ENCODE measurements around the gene UVRAG. TPM values are rescaled to one million over a fixed set of nuclear protein-coding genes. Genes with fewer than 3 reads are reported as not detected.

Gene UVRAG
- polyA plus RNA-seq, 6 donors from 2014 or later: 39.6 to 94.0 (median 70.8) TPM

GRCh38 chr11:76131671-76132631 is 316.9 kb downstream of the UVRAG start:
- ATAC-seq (ENCODE audit: low read depth in 2 of 2) (no peak), DNase-seq (no peak)
- H3K4me3 Mint-ChIP-seq: no peak overlapping the region
- no peaks in the 10 kb centered on the region for H3K9me3 Mint-ChIP-seq
- H3K4me1 Mint-ChIP-seq: peaks cover 5 to 11% (median 11%) of the 10 kb centered on the region in 3 donors
- H3K36me3 Mint-ChIP-seq: peaks cover 13 to 14% of the 10 kb centered on the region in 2 donors
- no peaks in the 10 kb centered on the region for H3K27me3 Mint-ChIP-seq
- H3K27ac Mint-ChIP-seq: peak overlapping the region in 3 of 6 donors; percentile 4 to 69 (median 54)

GRCh38 chr11:76134239-76134638 is 319.2 kb downstream of the UVRAG start:
- DNase-seq: no peak
- H3K9me3 Mint-ChIP-seq: no peaks in the 10 kb centered on the region
- ATAC-seq (ENCODE audit: low read depth in 2 of 2): no peak
- no peaks in the 10 kb centered on the region for H3K27me3 Mint-ChIP-seq
- H3K4me3 Mint-ChIP-seq: no peak overlapping the region
- H3K4me1 Mint-ChIP-seq: peaks cover 13 to 22% (median 17%) of the 10 kb centered on the region in 3 donors
- H3K36me3 Mint-ChIP-seq: peaks cover 10 to 12% of the 10 kb centered on the region in 2 donors
- H3K27ac Mint-ChIP-seq: peak overlapping the region in 1 of 6 donors; percentile 74

- DNase-seq (no peak), ATAC-seq (ENCODE audit: low read depth in 2 of 2) (no peak)
- H3K36me3 Mint-ChIP-seq: peaks cover 0 to 6% of the 10 kb centered on the region in 2 donors
- no peak overlapping the region for H3K4me3 Mint-ChIP-seq
- H3K27me3 Mint-ChIP-seq: no peaks in the 10 kb centered on the region
- peak overlapping the region in 1 of 6 donors; percentile 15 for H3K27ac Mint-ChIP-seq
- peaks cover 8 to 20% (median 20%) of the 10 kb centered on the region in 3 donors for H3K4me1 Mint-ChIP-seq
- H3K9me3 Mint-ChIP-seq: no peaks in the 10 kb centered on the region
Observed at GRCh38 chr11:76135491-76135890, 320.5 kb downstream of the UVRAG start.

GRCh38 chr11:76139314-76139713 is 324.3 kb downstream of the UVRAG start:
- peak overlapping the region in 1 of 8 donors; percentile 43 for H3K4me3 Mint-ChIP-seq
- peaks cover 11 to 22% (median 21%) of the 10 kb centered on the region in 3 donors for H3K4me1 Mint-ChIP-seq
- H3K9me3 Mint-ChIP-seq: no peaks in the 10 kb centered on the region
- peak overlapping the region in 5 of 6 donors; percentile 33 to 85 (median 63) for H3K27ac Mint-ChIP-seq
- ATAC-seq (ENCODE audit: low read depth in 2 of 2) (no peak), DNase-seq (no peak)
- H3K36me3 Mint-ChIP-seq: peaks cover 7 to 9% of the 10 kb centered on the region in 2 donors
- no peaks in the 10 kb centered on the region for H3K27me3 Mint-ChIP-seq

- H3K36me3 Mint-ChIP-seq: peaks cover 4 to 7% of the 10 kb centered on the region in 2 donors
Observed at GRCh38 chr11:76140912-76141574, 326.0 kb downstream of the UVRAG start.

GRCh38 chr11:76141901-76142588 is 327.0 kb downstream of the UVRAG start:
- Mint-ChIP-seq H3K36me3 (peaks cover 4 to 7% of the 10 kb centered on the region in 2 donors), H3K27ac (peak overlapping the region in 2 of 6 donors; percentile 29 to 50), H3K27me3 (no peaks in the 10 kb centered on the region), H3K4me3 (no peak overlapping the region), H3K9me3 (no peaks in the 10 kb centered on the region), H3K4me1 (peaks cover 11 to 22% (median 21%) of the 10 kb centered on the region in 3 donors)
- ATAC-seq (ENCODE audit: low read depth in 2 of 2): no peak
- no peak for DNase-seq

More at GRCh38 chr11:76140912-76141574, 326.0 kb downstream of the UVRAG start:
- no peak for DNase-seq
- no peak overlapping the region for H3K4me3 Mint-ChIP-seq
- no peaks in the 10 kb centered on the region for H3K27me3 Mint-ChIP-seq
- H3K4me1 Mint-ChIP-seq: peaks cover 11 to 22% (median 21%) of the 10 kb centered on the region in 3 donors
- ATAC-seq (ENCODE audit: low read depth in 2 of 2): no peak
- peak overlapping the region in 3 of 6 donors; percentile 60 to 92 (median 63) for H3K27ac Mint-ChIP-seq
- no peaks in the 10 kb centered on the region for H3K9me3 Mint-ChIP-seq

- Mint-ChIP-seq H3K27ac (peak overlapping the region in 1 of 6 donors; percentile 14), H3K4me1 (peaks cover 9 to 19% (median 18%) of the 10 kb centered on the region in 3 donors)
- no peak for DNase-seq
Observed at GRCh38 chr11:76143274-76143673, 328.3 kb downstream of the UVRAG start.

GRCh38 chr11:76147106-76147740 is 332.2 kb downstream of the UVRAG start:
- ATAC-seq (ENCODE audit: low read depth in 2 of 2): no peak
- Mint-ChIP-seq H3K36me3 (peaks cover 4 to 7% of the 10 kb centered on the region in 2 donors), H3K27ac (no peak overlapping the region)

More at GRCh38 chr11:76143274-76143673, 328.3 kb downstream of the UVRAG start:
- Mint-ChIP-seq H3K4me3 (no peak overlapping the region), H3K9me3 (no peaks in the 10 kb centered on the region), H3K36me3 (peaks cover 4 to 7% of the 10 kb centered on the region in 2 donors), H3K27me3 (no peaks in the 10 kb centered on the region)
- ATAC-seq (ENCODE audit: low read depth in 2 of 2): no peak

GRCh38 chr11:76148231-76148630 is 333.2 kb downstream of the UVRAG start:
- no peaks in the 10 kb centered on the region for H3K9me3 Mint-ChIP-seq
- ATAC-seq (ENCODE audit: low read depth in 2 of 2) (no peak), DNase-seq (no peak)
- H3K36me3 Mint-ChIP-seq: no peaks in the 10 kb centered on the region
- H3K4me3 Mint-ChIP-seq: no peak overlapping the region
- peaks cover 0 to 5% (median 0%) of the 10 kb centered on the region in 3 donors for H3K27me3 Mint-ChIP-seq
- H3K27ac Mint-ChIP-seq: no peak overlapping the region
- peaks cover 14 to 20% (median 15%) of the 10 kb centered on the region in 3 donors for H3K4me1 Mint-ChIP-seq

More at GRCh38 chr11:76147106-76147740, 332.2 kb downstream of the UVRAG start:
- H3K4me1 Mint-ChIP-seq: peaks cover 4 to 12% (median 9%) of the 10 kb centered on the region in 3 donors
- H3K9me3 Mint-ChIP-seq: no peaks in the 10 kb centered on the region
- no peak for DNase-seq
- peaks cover 0 to 4% (median 0%) of the 10 kb centered on the region in 3 donors for H3K27me3 Mint-ChIP-seq
- H3K4me3 Mint-ChIP-seq: no peak overlapping the region

- Mint-ChIP-seq H3K27me3 (peaks cover 0 to 5% (median 0%) of the 10 kb centered on the region in 3 donors), H3K27ac (no peak overlapping the region), H3K9me3 (no peaks in the 10 kb centered on the region), H3K36me3 (no peaks in the 10 kb centered on the region), H3K4me1 (peaks cover 19 to 28% (median 23%) of the 10 kb centered on the region in 3 donors), H3K4me3 (no peak overlapping the region)
- no peak for ATAC-seq (ENCODE audit: low read depth in 2 of 2)
- no peak for DNase-seq
Observed at GRCh38 chr11:76148941-76149613, 334.1 kb downstream of the UVRAG start.

- Mint-ChIP-seq H3K9me3 (no peaks in the 10 kb centered on the region), H3K27ac (peak overlapping the region in 1 of 6 donors; percentile 93)
- ATAC-seq (ENCODE audit: low read depth in 2 of 2): no peak
Observed at GRCh38 chr11:76149713-76150112, 334.7 kb downstream of the UVRAG start.

GRCh38 chr11:76150141-76150540 is 335.1 kb downstream of the UVRAG start:
- peaks cover 19 to 29% (median 28%) of the 10 kb centered on the region in 3 donors for H3K4me1 Mint-ChIP-seq

More at GRCh38 chr11:76149713-76150112, 334.7 kb downstream of the UVRAG start:
- peaks cover 19 to 29% (median 28%) of the 10 kb centered on the region in 3 donors for H3K4me1 Mint-ChIP-seq
- H3K27me3 Mint-ChIP-seq: peaks cover 0 to 5% (median 0%) of the 10 kb centered on the region in 3 donors
- H3K4me3 Mint-ChIP-seq: no peak overlapping the region
- H3K36me3 Mint-ChIP-seq: no peaks in the 10 kb centered on the region
- DNase-seq: no peak

More at GRCh38 chr11:76150141-76150540, 335.1 kb downstream of the UVRAG start:
- ATAC-seq (ENCODE audit: low read depth in 2 of 2) (no peak), DNase-seq (no peak)
- H3K36me3 Mint-ChIP-seq: no peaks in the 10 kb centered on the region
- H3K27ac Mint-ChIP-seq: peak overlapping the region in 1 of 6 donors; percentile 93
- H3K4me3 Mint-ChIP-seq: no peak overlapping the region
- peaks cover 0 to 5% (median 0%) of the 10 kb centered on the region in 3 donors for H3K27me3 Mint-ChIP-seq
- no peaks in the 10 kb centered on the region for H3K9me3 Mint-ChIP-seq
